Caki2 (cell line): ENCODE data around the gene ADCY3. TPM values are rescaled to one million over a fixed set of nuclear protein-coding genes. Genes with fewer than 3 reads are reported as not detected.

ENCODE experiments used
- DNase-seq: peaks from one replicate; pipeline ENCODE4 v3.0.0-alpha.2; 2015; ENCODE audit warnings: low read depth
- in situ Hi-C: cut with HindIII; loops from 2 replicates; pipeline ENCODE4 v1.10.0; 2016; ENCODE audit warnings: low sequenced_read_pairs, low pct_unique_long_range_greater_than_20kb, mixed read lengths
- total RNA-seq: library from RNA; depleted of rRNA; stranded (reverse); fragments of >200 nt; shearing (Covaris generic); gene quantifications from 2 replicates; pipeline ENCODE4 v1.2.3, GENCODE V29; 2014; ENCODE audit warnings: low replicate concordance

ADCY3 gene
- total RNA-seq, 1 experiment from 2014 or later: 16.9 TPM

- in situ Hi-C loops: no loop called here
- DNase-seq: no peak
Observed at GRCh38 chr2:24886126-24886501, 33.9 kb downstream of the ADCY3 start.

DNA sequence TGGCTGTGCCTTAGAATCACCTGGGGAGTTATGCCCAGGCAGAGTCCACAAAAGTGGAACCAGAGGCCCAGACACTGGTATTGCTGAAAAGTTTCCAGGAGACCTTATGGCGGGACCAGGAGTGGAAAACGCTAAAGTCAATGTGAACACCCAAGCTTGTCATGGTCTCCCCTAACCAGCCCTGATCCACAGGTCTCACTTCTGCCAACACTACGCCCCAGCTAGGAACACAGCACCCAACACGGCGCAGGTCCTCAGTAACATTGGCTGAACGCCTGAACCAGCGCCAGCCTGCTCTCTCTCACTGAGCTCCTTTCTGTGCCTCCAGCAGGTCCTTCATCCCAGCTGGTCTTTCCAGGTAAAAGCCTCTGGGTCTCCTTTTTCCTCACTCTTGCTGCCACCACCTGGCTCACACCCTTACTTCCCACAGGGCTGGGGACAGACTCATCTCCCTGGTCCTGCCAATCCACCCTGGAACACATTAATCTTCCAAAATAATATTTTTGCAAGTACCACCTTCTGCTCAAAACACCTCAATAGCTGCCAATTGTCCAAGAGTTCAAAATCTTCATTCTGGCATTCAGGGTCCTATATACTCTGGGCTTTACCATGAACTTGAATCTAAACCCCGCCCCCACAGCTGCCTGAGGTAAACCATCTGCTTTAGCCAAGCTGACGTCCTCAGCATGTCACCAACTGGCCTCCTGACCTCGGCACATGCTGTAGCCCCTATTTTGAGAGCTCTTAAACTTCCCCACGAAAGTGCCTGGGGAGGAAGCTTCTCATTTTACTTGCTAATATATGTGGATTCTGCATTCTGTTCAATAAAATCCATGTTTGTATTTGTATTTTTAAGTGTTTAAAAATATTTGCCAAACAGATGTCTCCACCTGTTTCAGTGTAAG, 34.6 kb downstream of the ADCY3 start:
- in situ Hi-C loops: no loop called here
- no peak for DNase-seq

- peak; percentile 14 for DNase-seq
- in situ Hi-C loops: no loop called here
Observed at GRCh38 chr2:24883946-24884345, 36.1 kb downstream of the ADCY3 start.

- in situ Hi-C loops: no loop called here
- DNase-seq: no peak
Observed at GRCh38 chr2:24881623-24882022, 38.4 kb downstream of the ADCY3 start.

GRCh38 chr2:24881158-24881557, 38.9 kb downstream of the ADCY3 start:
- in situ Hi-C loops: no loop called here
- DNase-seq: no peak

DNA sequence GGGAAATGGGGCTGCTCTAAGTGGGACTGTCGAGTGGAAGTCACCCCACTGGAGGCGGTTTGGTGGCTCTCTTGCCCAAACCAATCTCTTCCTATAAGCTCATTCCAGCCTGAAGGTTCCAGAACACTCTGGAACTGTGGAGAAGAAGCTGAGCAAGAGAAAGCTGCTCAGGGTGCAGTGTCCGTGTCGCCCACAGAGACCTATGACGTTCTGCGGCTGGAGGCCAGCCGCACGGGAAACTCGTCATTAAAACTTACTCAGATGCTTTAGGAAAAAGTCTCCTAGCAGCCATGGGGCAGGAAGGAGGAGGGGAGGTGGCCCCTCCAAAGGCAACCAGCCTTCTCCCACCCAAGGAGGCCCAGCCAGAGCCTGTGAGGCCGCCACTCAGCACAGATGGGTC, 41.7 kb downstream of the ADCY3 start:
- DNase-seq: no peak
- in situ Hi-C loops: no loop called here

GRCh38 chr2:24877646-24878045, 42.4 kb downstream of the ADCY3 start:
- in situ Hi-C loops: no loop called here
- DNase-seq: no peak

DNA sequence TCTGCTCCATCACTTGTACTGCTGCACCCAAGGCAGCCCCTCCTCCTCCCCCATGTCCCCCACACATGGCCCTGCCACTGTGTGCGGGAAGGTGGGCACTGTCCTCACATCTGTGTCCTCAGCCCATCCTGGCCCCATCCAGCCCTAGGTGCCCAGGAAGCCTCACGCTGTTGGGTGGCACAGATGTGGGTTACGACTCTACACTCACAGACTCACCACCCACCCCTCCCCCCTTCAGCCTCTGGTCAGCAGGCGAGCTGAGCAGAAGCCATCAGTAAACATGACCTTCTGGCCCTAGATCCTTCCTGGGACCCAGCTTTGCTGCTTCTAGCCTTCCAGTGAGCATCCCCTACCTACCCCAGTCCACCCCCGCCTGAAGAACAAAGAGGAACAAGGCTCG, 43.0 kb downstream of the ADCY3 start:
- in situ Hi-C loops: no loop called here

GRCh38 chr2:24875901-24876300, 44.1 kb downstream of the ADCY3 start:
- DNase-seq: no peak
- in situ Hi-C loops: no loop called here

More for the DNA sequence above, 43.0 kb downstream of the ADCY3 start:
- no peak for DNase-seq

DNA sequence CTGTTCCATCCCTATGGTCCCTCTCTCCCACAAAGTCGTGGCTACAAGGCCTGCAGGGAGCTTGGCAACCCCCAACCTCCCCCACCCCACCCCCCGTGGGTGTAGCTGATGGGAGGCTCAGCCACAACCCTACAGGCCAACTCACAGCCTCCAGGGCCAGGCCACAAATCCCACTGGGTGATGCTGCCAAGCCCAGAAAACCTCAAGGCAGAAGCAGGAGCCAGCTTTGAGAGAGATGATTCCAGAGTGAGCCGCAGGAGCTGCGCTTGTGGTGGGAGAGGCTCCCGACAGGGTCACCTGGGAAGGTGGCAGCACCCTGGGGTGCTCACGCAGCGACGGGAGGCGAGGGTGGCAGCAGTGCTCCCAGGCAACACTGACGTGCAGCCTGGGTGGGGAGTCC, 44.8 kb downstream of the ADCY3 start:
- DNase-seq: no peak
- in situ Hi-C loops: no loop called here

DNA sequence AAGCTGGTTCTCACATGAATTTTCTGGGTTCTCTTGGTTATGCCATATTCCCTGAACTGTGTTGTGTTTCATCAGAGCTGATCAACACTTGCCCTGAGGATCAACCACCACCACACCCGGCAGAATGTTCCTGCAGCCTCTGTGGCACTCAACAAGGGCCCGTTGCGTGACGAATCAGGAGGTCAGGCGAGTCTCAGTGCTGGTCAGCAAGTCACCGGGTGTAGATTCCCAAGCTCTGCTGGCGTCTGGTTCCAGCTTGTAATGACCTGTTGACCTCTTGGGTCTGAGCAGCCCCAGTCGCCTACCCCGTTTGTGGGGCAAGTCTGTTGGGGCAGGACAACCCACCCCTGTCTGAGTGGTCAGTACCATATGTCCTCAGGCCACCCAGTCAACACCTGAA, 46.0 kb downstream of the ADCY3 start:
- no peak for DNase-seq
- in situ Hi-C loops: no loop called here

- DNase-seq: no peak
- in situ Hi-C loops: no loop called here
Observed at GRCh38 chr2:24873619-24874018, 46.4 kb downstream of the ADCY3 start.

DNA sequence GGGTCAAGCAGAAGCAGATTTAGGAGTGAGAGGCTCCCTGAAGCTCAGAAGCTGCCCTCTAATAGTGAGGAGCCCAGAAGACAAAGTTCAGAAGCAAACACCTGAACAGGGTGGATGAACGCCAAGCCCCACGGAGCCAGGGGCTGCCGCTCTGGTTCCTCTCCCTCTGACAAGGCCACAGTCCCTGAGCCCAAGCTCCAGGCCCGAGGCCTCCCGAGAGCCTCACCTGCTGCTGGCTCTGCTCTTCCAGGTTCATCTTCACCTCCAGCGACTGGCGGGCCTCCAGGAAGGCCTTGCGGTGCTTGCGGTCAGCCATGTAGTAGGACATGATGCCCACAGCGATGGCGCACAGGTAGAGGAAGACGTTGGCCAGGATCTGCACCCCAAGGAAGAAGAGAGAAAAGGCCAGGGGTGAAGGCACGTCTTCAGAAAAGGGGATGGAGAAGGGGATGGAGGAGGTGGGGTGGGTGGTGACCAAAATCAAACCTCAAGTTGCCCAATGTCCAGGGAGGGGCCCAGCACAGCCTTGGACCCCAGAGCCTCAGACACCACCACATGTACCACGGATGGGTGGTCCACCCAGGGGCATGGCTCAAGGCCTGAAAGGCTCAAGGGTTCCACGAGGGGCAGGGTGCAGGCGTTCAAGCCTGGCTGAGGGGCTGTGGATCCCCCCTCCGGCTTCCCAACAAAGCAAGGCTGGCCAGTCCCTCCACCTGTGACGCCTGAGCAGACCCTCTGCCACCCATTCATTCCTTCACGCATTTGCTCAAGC, 47.5 kb downstream of the ADCY3 start:
- in situ Hi-C loops: no loop called here
- DNase-seq: no peak

GRCh38 chr2:24871852-24872333, 48.1 kb downstream of the ADCY3 start:
- in situ Hi-C loops: no loop called here
- DNase-seq: no peak

- DNase-seq: no peak
- in situ Hi-C loops: no loop called here
Observed at GRCh38 chr2:24870891-24871705, 48.9 kb downstream of the ADCY3 start.

GRCh38 chr2:24870440-24870839, 49.6 kb downstream of the ADCY3 start:
- in situ Hi-C loops: no loop called here
- no peak for DNase-seq

GRCh38 chr2:24866946-24867345, 53.1 kb downstream of the ADCY3 start:
- no peak for DNase-seq
- in situ Hi-C loops: no loop called here

- in situ Hi-C loops: no loop called here
Observed at GRCh38 chr2:24863641-24864040, 56.4 kb downstream of the ADCY3 start.

GRCh38 chr2:24861500-24861899, 58.5 kb downstream of the ADCY3 start:
- in situ Hi-C loops: no loop called here
- DNase-seq: no peak

More at GRCh38 chr2:24863641-24864040, 56.4 kb downstream of the ADCY3 start:
- no peak for DNase-seq
